GM12874 (cell line): ENCODE measurements around the gene GRID2IP.
A peak's percentile ranks its signal among the peaks of the same experiment; 100 is the strongest.

ENCODE experiments used
- TF ChIP-seq, protein P1 (sequence below): IDR thresholded peaks from 2 replicates; pipeline ENCODE4 v1.5.1; 2011; ENCODE audit warnings: low read depth, mild to moderate bottlenecking, control low read depth, low read length, moderate library complexity; ENCODE audit not compliant: insufficient read depth

GRID2IP gene

DNA sequence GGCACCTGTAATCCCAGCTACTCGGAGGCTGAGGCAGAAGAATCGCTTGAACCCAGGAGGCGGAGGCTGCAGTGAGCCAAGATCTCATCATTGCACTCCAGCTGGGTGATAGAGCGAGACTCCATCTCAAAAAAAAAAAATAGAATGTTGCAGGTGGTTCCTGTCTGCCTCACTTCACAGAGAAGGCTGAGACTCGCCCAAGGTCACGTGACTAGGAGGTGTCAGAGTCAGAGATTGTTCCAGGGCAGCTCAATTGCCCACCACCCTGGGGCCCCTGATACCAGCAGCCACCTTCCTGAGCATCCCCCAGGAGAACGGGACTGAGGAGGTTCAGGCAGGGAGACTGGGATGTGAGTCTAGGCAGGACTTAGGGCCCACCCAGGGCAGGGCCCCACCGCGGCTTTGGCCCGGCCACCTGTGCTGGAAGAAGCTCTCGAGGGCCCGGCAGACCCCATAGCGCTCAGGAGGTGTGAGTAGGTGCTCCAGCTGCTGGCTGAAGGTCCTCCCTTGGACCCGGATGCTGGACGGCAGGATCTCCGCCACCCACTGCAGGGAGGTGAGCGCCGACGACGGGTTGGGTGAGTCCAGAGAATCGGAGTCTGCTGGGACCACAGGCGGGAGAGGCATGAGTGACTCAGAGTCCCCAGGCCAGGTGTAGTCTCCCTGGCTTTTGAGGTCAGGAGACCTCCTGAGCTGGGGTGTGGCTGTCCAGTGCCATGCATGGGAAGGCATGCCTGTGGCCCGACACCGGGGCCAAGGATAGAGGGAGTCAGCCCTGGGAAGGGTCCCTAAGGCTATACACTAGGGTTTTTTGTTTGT, 30.9 kb downstream of the GRID2IP start:
- TF ChIP-seq, protein P1, sequence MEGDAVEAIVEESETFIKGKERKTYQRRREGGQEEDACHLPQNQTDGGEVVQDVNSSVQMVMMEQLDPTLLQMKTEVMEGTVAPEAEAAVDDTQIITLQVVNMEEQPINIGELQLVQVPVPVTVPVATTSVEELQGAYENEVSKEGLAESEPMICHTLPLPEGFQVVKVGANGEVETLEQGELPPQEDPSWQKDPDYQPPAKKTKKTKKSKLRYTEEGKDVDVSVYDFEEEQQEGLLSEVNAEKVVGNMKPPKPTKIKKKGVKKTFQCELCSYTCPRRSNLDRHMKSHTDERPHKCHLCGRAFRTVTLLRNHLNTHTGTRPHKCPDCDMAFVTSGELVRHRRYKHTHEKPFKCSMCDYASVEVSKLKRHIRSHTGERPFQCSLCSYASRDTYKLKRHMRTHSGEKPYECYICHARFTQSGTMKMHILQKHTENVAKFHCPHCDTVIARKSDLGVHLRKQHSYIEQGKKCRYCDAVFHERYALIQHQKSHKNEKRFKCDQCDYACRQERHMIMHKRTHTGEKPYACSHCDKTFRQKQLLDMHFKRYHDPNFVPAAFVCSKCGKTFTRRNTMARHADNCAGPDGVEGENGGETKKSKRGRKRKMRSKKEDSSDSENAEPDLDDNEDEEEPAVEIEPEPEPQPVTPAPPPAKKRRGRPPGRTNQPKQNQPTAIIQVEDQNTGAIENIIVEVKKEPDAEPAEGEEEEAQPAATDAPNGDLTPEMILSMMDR: no peak

DNA sequence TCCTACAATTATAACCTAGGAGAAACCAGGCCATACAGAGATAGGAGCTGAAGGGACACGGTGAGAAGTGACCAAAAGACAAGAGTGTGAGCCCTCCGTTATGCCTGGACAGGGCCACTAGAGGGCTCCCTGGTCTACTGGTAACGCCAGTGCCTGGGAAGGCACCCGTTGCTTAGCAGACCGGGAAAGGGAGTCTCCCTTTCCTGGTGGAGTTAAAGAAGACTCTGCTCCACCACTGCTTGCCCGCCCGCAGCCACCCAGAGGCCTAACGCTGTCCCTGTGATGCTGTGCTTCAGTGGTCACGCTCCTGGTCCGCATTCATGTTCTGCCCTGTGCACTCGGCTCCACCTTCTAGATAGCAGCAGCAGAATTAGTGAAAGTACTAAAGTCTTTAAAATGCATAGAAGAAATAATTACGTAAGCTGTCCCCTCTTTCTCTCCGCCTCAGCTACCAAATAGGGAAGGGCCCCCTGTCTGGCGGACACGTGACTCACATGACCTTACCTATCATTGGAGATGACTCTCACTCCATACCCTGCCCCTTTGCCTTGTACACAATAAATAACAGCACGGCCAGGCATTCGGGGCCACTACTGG, 34.8 kb downstream of the GRID2IP start:
- TF ChIP-seq, protein P1: peak; percentile 90

DNA sequence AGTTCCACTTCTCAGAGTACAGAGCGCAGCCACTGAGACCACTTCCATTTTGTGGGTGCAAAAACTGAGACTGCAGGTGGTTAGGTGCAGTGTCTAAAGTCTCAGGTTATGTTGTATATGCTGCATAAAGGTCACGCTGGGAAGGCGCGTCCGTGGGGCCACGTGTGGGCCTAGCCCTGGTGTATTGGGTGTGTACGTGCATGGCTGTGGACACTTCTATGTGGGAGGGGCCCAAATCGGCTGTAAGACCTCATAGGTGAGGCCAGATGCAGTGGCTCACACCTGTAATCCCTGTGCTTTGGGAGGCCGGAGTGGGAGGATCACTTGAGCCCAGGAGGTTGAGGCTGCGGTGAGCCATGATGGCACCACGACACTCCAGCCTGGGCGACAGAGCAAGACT, 37.7 kb downstream of the GRID2IP start:
- TF ChIP-seq, protein P1: no peak

DNA sequence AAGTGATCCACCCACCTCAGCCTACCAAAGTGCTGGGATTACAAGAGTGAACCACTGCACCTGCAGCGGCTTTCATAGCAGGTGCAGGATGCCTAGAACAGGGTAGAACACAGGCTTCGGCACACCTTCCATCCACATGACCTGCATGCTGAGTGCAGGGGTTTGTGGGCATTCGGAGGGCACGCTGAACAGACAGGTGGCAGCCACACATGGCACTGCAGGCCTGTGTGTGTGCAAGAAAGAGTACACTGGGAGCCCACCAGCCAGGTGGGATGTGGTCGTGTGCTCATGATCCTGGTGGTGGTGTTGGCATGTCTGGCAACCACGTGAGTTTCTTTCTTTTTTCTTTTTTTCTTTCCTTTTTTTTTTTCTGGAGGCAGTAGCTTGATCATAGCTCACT, 38.4 kb downstream of the GRID2IP start:
- TF ChIP-seq, protein P1: no peak

DNA sequence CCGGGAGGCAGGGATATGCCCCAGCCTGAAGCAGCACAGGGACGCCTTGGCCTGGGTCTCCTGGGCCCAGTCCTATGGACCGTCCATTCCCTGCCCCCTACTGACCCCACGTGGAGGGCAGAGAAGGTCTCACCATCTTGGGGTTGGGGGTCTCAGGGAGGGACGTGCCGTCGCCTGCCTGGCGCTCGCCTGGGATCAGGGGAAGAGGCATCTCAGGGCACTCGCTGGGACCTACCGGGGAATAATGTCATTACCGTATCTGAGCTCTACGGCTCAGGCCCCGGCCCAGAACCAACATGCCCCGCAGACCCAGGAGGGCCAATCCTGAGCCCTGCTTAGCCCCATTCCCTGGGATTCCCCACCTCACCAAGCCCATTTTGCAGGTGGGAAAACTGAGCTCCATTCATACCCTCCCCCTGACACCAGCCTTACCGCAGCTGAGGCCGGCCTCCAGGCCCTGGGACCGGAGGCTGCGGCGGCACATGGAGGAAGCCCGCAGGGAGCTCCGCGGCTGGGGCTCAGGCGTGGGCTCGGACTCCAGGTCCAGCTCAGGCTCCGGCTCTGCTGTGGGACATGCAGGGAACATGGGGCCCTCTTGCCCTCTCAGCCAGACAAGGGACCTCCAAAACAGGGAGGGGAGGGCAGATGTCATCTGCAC, 40.7 kb downstream of the GRID2IP start:
- TF ChIP-seq, protein P1: no peak

DNA sequence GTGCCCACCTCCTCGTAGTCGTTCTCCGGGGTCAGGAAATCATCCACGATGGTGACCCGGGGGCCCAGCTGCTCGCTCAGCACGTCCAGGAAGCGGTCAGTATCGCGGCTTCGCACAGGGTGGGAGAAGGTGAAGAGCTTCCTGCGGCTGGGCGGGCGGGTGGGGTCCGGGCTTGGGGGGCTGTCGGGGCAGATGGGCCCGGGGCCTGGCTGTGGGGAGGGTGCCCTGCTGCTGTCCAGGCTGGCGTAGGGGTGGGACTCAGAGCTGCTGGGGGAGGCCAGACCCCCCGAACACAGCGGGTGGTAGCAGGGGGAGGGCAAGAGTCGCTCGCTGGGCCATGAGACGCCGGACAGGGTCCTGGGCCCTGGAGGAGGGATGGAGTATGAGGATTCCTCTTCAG, 42.3 kb downstream of the GRID2IP start:
- TF ChIP-seq, protein P1: no peak

DNA sequence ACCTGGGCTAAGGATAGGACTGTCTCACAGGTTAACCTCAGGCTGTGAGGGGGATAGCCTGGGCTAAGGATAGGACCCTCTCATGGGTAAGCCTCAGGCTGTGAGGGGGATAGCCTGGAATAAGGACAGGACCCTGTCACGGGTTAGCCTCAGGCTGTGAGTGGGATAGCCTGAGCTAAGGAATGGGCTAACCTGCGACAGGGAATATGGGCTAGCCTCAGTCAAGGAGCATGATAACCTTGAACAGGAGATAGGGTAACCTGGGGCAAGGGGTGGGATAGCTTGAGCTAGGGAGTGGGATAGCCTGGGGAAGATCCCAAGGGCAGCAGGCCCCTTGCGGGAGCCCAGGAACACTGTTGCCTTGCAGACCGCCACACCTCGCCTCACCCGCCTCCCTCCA, 42.7 kb downstream of the GRID2IP start:
- TF ChIP-seq, protein P1: no peak
